HepG2 (cell line): ENCODE measurements around the gene RABL2A. TPM values are rescaled to one million over a fixed set of nuclear protein-coding genes. Genes with fewer than 3 reads are reported as not detected.
"Not testable (repeated sequence)": the region's sequence is repeated elsewhere in the genome, so short reads cannot be mapped to it uniquely, and the experiment has no call there.

ENCODE experiments used
- ATAD3A ChIP-seq: sonication (generic); formaldehyde crosslinking; IDR thresholded peaks from 2 replicates; pipeline ENCODE4 v1.4.0; 2020; ENCODE audit warnings: missing genetic modification reagents
- CBX2 ChIP-seq, 2 experiments: fragments of 200-600 bp in 1 of 2; sonication (generic); formaldehyde crosslinking in 1 of 2; IDR thresholded peaks; 2 replicates each; pipeline versions ENCODE4 v1.7.0 to v1.8.1; 2018 to 2022; ENCODE audit warnings: low read depth in 2 of 2, low read length in 1 of 2, mild to moderate bottlenecking in 1 of 2, missing genetic modification reagents in 1 of 2
- DPF2 ChIP-seq: sonication (generic); formaldehyde crosslinking; IDR thresholded peaks from 2 replicates; pipeline ENCODE4 v1.4.0; 2020; ENCODE audit warnings: mild to moderate bottlenecking, low read depth, missing genetic modification reagents, borderline replicate concordance
- FOSL1 ChIP-seq: sonication (generic); formaldehyde crosslinking; IDR thresholded peaks from 2 replicates; pipeline ENCODE4 v1.9.0; 2021; ENCODE audit warnings: missing genetic modification reagents, borderline replicate concordance
- KDM1A ChIP-seq: IDR thresholded peaks from 2 replicates; pipeline ENCODE4 v1.6.1; 2016; ENCODE audit warnings: missing compliant biosample characterization
- NFKBIZ ChIP-seq: IDR thresholded peaks from 2 replicates; pipeline ENCODE4 v1.6.1; 2018; ENCODE audit warnings: missing genetic modification reagents, missing compliant biosample characterization
- SATB2 ChIP-seq: sonication (generic); formaldehyde crosslinking; IDR thresholded peaks from 2 replicates; pipeline ENCODE4 v1.5.0; 2020; ENCODE audit warnings: missing genetic modification reagents
- ZFX ChIP-seq: sonication (generic); formaldehyde crosslinking; IDR thresholded peaks from 2 replicates; pipeline ENCODE4 v1.4.0; 2020; ENCODE audit warnings: mild to moderate bottlenecking, low read depth, missing genetic modification reagents, moderate library complexity
- ZNF101 ChIP-seq: sonication (generic); formaldehyde crosslinking; IDR thresholded peaks from 2 replicates; pipeline ENCODE4 v1.4.0; 2020; ENCODE audit warnings: mild to moderate bottlenecking, low read depth, missing genetic modification reagents, borderline replicate concordance
- ZNF563 ChIP-seq: sonication (generic); formaldehyde crosslinking; IDR thresholded peaks from 2 replicates; pipeline ENCODE4 v1.8.0; 2022; ENCODE audit warnings: mild to moderate bottlenecking, moderate library complexity, missing genetic modification reagents
- ZNF773 ChIP-seq: sonication (generic); formaldehyde crosslinking; IDR thresholded peaks from 2 replicates; pipeline ENCODE4 v1.4.0; 2020; ENCODE audit warnings: missing genetic modification reagents, borderline replicate concordance
- ZSCAN31 ChIP-seq: sonication (generic); formaldehyde crosslinking; IDR thresholded peaks from 2 replicates; pipeline ENCODE4 v1.5.0; 2020; ENCODE audit warnings: low read depth, mild to moderate bottlenecking, missing genetic modification reagents
- polyA plus RNA-seq, 8 experiments: library from polyadenylated mRNA; depleted of rRNA in 3 of 8; stranded (reverse) in 7 of 8; unstranded in 1 of 8; fragments of >200 nt; fragmentation: Illumina TruSeq in 4 of 8; extraction: Trizol in 4 of 8; gene quantifications; 2 replicates each; pipeline versions ENCODE4 v1.2.1 to v1.2.3, GENCODE V29; 2011 to 2016; ENCODE audit warnings: low read depth in 4 of 8, missing spikeins in 1 of 8, mixed read lengths in 1 of 8; ENCODE audit not compliant: insufficient read depth in 1 of 8
- total RNA-seq, 5 experiments: library from RNA; depleted of rRNA; stranded (reverse); fragments of >200 nt; fragmentation: Illumina TruSeq; extraction: Trizol; gene quantifications; 2 replicates each; pipeline ENCODE4 v1.2.3, GENCODE V29; 2016; ENCODE audit warnings: low read depth in 1 of 5
- TF ChIP-seq, protein P1 (sequence below): sonication (generic); formaldehyde crosslinking; IDR thresholded peaks from 2 replicates; pipeline ENCODE4 v1.4.0; 2020; ENCODE audit warnings: missing genetic modification reagents
- TF ChIP-seq, protein P2 (sequence below): conservative IDR thresholded peaks from 2 replicates; pipeline ENCODE4 v1.6.1; 2018; ENCODE audit warnings: missing genetic modification reagents
- TF ChIP-seq, protein P3 (sequence below): IDR thresholded peaks from 2 replicates; pipeline ENCODE4 v1.6.1; 2016; ENCODE audit warnings: low read depth, missing genetic modification reagents, missing compliant biosample characterization

Gene RABL2A
- total and polyA plus RNA-seq, 2 of the 13 experiments (the other 11 are each of a cell fraction or from before 2014, with no cell fraction given) = 9.6 to 13.4 TPM

DNA sequence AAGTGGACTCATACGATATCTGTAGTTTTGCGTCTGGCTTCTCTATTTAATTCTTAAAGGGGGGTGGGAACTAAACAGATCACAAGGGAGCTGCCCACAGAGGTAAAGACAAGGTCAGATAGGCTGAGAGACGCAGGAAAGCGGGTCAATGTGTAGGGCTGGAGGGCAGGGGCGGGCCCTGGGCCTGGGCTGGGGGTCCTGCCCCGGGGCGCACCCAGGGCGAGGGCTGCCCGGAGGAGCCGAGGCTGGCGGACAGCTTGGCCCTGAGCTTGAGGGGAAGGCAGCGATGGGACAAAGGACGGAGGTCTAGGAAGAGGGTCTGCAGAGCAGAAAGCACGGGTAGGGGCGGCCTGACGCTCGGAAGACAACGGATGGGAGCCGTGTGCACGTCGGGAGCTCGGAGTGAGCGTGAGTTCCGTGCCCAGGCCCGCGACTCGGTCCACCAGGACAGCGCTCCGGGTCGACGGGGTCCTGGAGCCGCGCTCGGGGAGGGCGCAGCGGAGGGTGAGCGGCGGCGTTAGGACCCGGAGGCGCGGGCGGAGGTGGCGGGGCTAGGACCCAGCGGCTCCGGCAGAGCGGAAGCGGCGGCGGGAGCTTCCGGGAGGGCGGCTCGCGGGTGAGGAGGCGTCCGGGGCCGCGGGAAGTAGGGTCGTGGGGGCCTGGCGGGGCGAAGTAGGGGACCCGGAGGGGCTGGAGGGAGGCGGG, 43.4 kb upstream of the RABL2A start (continued):
- TF ChIP-seq CBX2 (IDR thresholded peaks at IDR 0.05; ENCODE audit: low read depth, low read length) = not testable (repeated sequence)
- TF ChIP-seq CBX2 (CRISPR knock-in tag; IDR thresholded peaks at IDR 0.05; ENCODE audit: low read depth) (peak; percentile 98), NFKBIZ (CRISPR knock-in tag) (peak; percentile 71; the same call in 1 of the 2 replicates), KDM1A (peak; percentile 93), ZFX (peak; percentile 96), ZNF773 (CRISPR knock-in tag) (peak; percentile 95; the same call in 1 of the 2 replicates), SATB2 (peak; percentile 90), ATAD3A (CRISPR knock-in tag) (peak; percentile 96), ZNF101 (CRISPR knock-in tag) (0 out of 2 replicates have a peak, but pooled peaks have one; percentile 50), DPF2 (CRISPR knock-in tag) (peak; percentile 68), FOSL1 (CRISPR knock-in tag) (peak; percentile 56; the same call in 1 of the 2 replicates), ZNF563 (CRISPR knock-in tag) (peak; percentile 97), ZSCAN31 (CRISPR knock-in tag) (peak; percentile 92)
- TF ChIP-seq, protein P1, sequence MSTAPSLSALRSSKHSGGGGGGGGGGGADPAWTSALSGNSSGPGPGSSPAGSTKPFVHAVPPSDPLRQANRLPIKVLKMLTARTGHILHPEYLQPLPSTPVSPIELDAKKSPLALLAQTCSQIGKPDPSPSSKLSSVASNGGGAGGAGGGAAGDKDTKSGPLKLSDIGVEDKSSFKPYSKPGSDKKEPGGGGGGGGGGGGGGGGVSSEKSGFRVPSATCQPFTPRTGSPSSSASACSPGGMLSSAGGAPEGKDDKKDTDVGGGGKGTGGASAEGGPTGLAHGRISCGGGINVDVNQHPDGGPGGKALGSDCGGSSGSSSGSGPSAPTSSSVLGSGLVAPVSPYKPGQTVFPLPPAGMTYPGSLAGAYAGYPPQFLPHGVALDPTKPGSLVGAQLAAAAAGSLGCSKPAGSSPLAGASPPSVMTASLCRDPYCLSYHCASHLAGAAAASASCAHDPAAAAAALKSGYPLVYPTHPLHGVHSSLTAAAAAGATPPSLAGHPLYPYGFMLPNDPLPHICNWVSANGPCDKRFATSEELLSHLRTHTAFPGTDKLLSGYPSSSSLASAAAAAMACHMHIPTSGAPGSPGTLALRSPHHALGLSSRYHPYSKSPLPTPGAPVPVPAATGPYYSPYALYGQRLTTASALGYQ (CRISPR knock-in tag) = peak; percentile 85
- TF ChIP-seq, protein P2, sequence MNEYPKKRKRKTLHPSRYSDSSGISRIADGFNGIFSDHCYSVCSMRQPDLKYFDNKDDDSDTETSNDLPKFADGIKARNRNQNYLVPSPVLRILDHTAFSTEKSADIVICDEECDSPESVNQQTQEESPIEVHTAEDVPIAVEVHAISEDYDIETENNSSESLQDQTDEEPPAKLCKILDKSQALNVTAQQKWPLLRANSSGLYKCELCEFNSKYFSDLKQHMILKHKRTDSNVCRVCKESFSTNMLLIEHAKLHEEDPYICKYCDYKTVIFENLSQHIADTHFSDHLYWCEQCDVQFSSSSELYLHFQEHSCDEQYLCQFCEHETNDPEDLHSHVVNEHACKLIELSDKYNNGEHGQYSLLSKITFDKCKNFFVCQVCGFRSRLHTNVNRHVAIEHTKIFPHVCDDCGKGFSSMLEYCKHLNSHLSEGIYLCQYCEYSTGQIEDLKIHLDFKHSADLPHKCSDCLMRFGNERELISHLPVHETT = peak; percentile 93
- TF ChIP-seq, protein P3, sequence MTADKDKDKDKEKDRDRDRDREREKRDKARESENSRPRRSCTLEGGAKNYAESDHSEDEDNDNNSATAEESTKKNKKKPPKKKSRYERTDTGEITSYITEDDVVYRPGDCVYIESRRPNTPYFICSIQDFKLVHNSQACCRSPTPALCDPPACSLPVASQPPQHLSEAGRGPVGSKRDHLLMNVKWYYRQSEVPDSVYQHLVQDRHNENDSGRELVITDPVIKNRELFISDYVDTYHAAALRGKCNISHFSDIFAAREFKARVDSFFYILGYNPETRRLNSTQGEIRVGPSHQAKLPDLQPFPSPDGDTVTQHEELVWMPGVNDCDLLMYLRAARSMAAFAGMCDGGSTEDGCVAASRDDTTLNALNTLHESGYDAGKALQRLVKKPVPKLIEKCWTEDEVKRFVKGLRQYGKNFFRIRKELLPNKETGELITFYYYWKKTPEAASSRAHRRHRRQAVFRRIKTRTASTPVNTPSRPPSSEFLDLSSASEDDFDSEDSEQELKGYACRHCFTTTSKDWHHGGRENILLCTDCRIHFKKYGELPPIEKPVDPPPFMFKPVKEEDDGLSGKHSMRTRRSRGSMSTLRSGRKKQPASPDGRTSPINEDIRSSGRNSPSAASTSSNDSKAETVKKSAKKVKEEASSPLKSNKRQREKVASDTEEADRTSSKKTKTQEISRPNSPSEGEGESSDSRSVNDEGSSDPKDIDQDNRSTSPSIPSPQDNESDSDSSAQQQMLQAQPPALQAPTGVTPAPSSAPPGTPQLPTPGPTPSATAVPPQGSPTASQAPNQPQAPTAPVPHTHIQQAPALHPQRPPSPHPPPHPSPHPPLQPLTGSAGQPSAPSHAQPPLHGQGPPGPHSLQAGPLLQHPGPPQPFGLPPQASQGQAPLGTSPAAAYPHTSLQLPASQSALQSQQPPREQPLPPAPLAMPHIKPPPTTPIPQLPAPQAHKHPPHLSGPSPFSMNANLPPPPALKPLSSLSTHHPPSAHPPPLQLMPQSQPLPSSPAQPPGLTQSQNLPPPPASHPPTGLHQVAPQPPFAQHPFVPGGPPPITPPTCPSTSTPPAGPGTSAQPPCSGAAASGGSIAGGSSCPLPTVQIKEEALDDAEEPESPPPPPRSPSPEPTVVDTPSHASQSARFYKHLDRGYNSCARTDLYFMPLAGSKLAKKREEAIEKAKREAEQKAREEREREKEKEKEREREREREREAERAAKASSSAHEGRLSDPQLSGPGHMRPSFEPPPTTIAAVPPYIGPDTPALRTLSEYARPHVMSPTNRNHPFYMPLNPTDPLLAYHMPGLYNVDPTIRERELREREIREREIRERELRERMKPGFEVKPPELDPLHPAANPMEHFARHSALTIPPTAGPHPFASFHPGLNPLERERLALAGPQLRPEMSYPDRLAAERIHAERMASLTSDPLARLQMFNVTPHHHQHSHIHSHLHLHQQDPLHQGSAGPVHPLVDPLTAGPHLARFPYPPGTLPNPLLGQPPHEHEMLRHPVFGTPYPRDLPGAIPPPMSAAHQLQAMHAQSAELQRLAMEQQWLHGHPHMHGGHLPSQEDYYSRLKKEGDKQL (CRISPR knock-in tag) = peak; percentile 82
